IMR-90 (cell line): Measurements from ENCODE around the gene UBASH3B. TPM values are rescaled to one million over a fixed set of nuclear protein-coding genes. Genes with fewer than 3 reads are reported as not detected.

Experiments
- ATAC-seq: fragments of 200-7000 bp; cut with Tn5 transposase; 2 replicates; pipeline ENCODE4 v1.9.1; 2020; ENCODE audit warnings: low read depth, mild to moderate bottlenecking, moderate library complexity
- BruUV-seq: library from RNA; stranded (reverse); fragments of 400-500 nt; replicated peaks from 2 replicates; lab custom pipeline; 2021; lab: Mats Ljungman, UMichigan
- CTCF ChIA-PET: fragments of 300-600 bp; formaldehyde crosslinking; extraction: SDS; loops from one replicate; lab custom pipeline; 2021; ENCODE audit warnings: antibody characterized with exemption; lab: Yijun Ruan, JAX
- POLR2A ChIA-PET: fragments of 300-600 bp; sonication (Branson Sonifier 250); formaldehyde crosslinking; loops from one replicate; lab custom pipeline; 2022; ENCODE audit warnings: antibody characterized with exemption; ENCODE audit not compliant: unreplicated experiment; lab: Charles Lee
- DNase-seq: peaks from one replicate; pipeline ENCODE4 v3.0.0; 2013
- H2AFZ ChIP-seq: replicated peaks from 2 replicates; pipeline ENCODE3; 2013; ENCODE audit warnings: low read length, mild to moderate bottlenecking; ENCODE audit not compliant: poor library complexity
- H2AK5ac ChIP-seq: 2 replicates; pipeline ENCODE4 v1.6.1; 2013; ENCODE audit warnings: low read depth, low read length, inconsistent platforms
- H2AK9ac ChIP-seq: replicated peaks from 2 replicates; pipeline ENCODE3; 2013; ENCODE audit warnings: mild to moderate bottlenecking, low read depth, low read length, moderate library complexity; ENCODE audit not compliant: poor library complexity
- H2BK120ac ChIP-seq: 2 replicates; pipeline ENCODE4 v1.6.1; 2013; ENCODE audit warnings: low read depth, low read length, inconsistent platforms
- H2BK15ac ChIP-seq: 3 replicates; pipeline ENCODE4 v1.6.1; 2013; ENCODE audit warnings: low read depth, low read length, inconsistent platforms
- H2BK20ac ChIP-seq: 2 replicates; pipeline ENCODE4 v1.6.1; 2013; ENCODE audit warnings: low read depth, mild to moderate bottlenecking, inconsistent platforms, low read length, moderate library complexity
- H2BK5ac ChIP-seq: 2 replicates; pipeline ENCODE4 v1.6.1; 2013; ENCODE audit warnings: mild to moderate bottlenecking, low read depth, low read length, inconsistent platforms; ENCODE audit not compliant: poor library complexity, severe bottlenecking
- H3K14ac ChIP-seq: replicated peaks from 2 replicates; pipeline ENCODE4 v1.6.1; 2013; ENCODE audit warnings: low read depth, low read length, inconsistent platforms
- H3K18ac ChIP-seq: 2 replicates; pipeline ENCODE4 v1.6.1; 2013; ENCODE audit warnings: low read depth, low read length, control low read depth
- H3K23ac ChIP-seq: 2 replicates; pipeline ENCODE4 v1.6.1; 2013; ENCODE audit warnings: low read depth, low read length, inconsistent platforms
- H3K27ac ChIP-seq: 2 replicates; pipeline ENCODE4 v1.5.1; 2013; ENCODE audit warnings: mild to moderate bottlenecking, control low read depth, low read length; ENCODE audit not compliant: insufficient read depth
- H3K27me3 ChIP-seq: 2 replicates; pipeline ENCODE4 v1.6.1; 2013; ENCODE audit warnings: low read length; ENCODE audit not compliant: control insufficient read depth, insufficient read depth
- H3K36me3 ChIP-seq: 2 replicates; pipeline ENCODE4 v1.6.1; 2013; ENCODE audit warnings: low read length, mixed read lengths; ENCODE audit not compliant: control insufficient read depth, insufficient read depth
- H3K4ac ChIP-seq: 2 replicates; pipeline ENCODE4 v1.6.1; 2013; ENCODE audit warnings: low read depth, low read length, inconsistent platforms
- H3K4me1 ChIP-seq: 2 replicates; pipeline ENCODE4 v1.6.1; 2013; ENCODE audit warnings: low read length, mixed read lengths; ENCODE audit not compliant: control insufficient read depth, insufficient read depth
- H3K4me2 ChIP-seq: 2 replicates; pipeline ENCODE4 v1.6.1; 2013; ENCODE audit warnings: low read depth, mild to moderate bottlenecking, control low read depth, low read length, moderate library complexity
- H3K4me3 ChIP-seq: 2 replicates; pipeline ENCODE4 v1.5.1; 2013; ENCODE audit warnings: low read depth, mild to moderate bottlenecking, control low read depth, low read length, moderate library complexity; ENCODE audit not compliant: insufficient read depth
- H3K56ac ChIP-seq: 2 replicates; pipeline ENCODE4 v1.6.1; 2013; ENCODE audit warnings: low read length, inconsistent platforms; ENCODE audit not compliant: insufficient read depth; ENCODE audit errors: extremely low read depth
- H3K79me1 ChIP-seq, 2 experiments: 2 replicates each; pipeline ENCODE4 v1.6.1; 2013; ENCODE audit warnings: low read length in 2 of 2, inconsistent platforms in 1 of 2, low read depth in 1 of 2
- H3K9ac ChIP-seq: 2 replicates; pipeline ENCODE4 v1.6.1; 2013; ENCODE audit warnings: low read depth, low read length, control low read depth
- H3K9me1 ChIP-seq: 2 replicates; pipeline ENCODE4 v1.6.1; 2013; ENCODE audit warnings: low read length, inconsistent platforms; ENCODE audit not compliant: insufficient read depth
- H3K9me3 ChIP-seq: 2 replicates; pipeline ENCODE4 v1.6.1; 2013; ENCODE audit warnings: low read length; ENCODE audit not compliant: control insufficient read depth, insufficient read depth
- H4K20me1 ChIP-seq: 2 replicates; pipeline ENCODE4 v1.6.1; 2013; ENCODE audit warnings: low read length, inconsistent platforms; ENCODE audit not compliant: insufficient read depth
- H4K5ac ChIP-seq: 2 replicates; pipeline ENCODE4 v1.6.1; 2013; ENCODE audit warnings: mild to moderate bottlenecking, low read depth, low read length, control low read depth
- H4K8ac ChIP-seq, 2 experiments: 2 replicates each; pipeline ENCODE4 v1.6.1; 2013; ENCODE audit warnings: low read depth in 2 of 2, low read length in 2 of 2, control low read depth in 1 of 2, inconsistent platforms in 1 of 2
- H4K91ac ChIP-seq: 2 replicates; pipeline ENCODE4 v1.6.1; 2013; ENCODE audit warnings: low read depth, low read length, inconsistent platforms; ENCODE audit not compliant: insufficient read depth
- BHLHE40 ChIP-seq: fragments of 150-350 bp; IDR thresholded peaks from 2 replicates; pipeline ENCODE4 v1.6.1; 2016; ENCODE audit warnings: mild to moderate bottlenecking, low read depth, low read length
- CEBPB ChIP-seq: IDR thresholded peaks from 2 replicates; pipeline ENCODE4 v1.6.1; 2012; ENCODE audit warnings: low read depth, low read length, improper control_type of control experiment
- CHD1 ChIP-seq: IDR thresholded peaks from 2 replicates; pipeline ENCODE4 v1.6.1; 2012; ENCODE audit warnings: low read depth, low read length, improper control_type of control experiment
- FOS ChIP-seq: fragments of 150-350 bp; IDR thresholded peaks from 2 replicates; pipeline ENCODE4 v1.6.1; 2016; ENCODE audit warnings: low read depth, low read length
- MAFK ChIP-seq: IDR thresholded peaks from 2 replicates; pipeline ENCODE4 v1.6.1; 2012; ENCODE audit warnings: low read depth, low read length, improper control_type of control experiment
- MAZ ChIP-seq: IDR thresholded peaks from 2 replicates; pipeline ENCODE4 v1.6.1; 2012; ENCODE audit warnings: low read depth, mild to moderate bottlenecking, low read length, improper control_type of control experiment, moderate library complexity, borderline replicate concordance
- MXI1 ChIP-seq: IDR thresholded peaks from 2 replicates; pipeline ENCODE4 v1.6.1; 2012; ENCODE audit warnings: low read depth, mild to moderate bottlenecking, low read length, moderate library complexity, borderline replicate concordance
- NFE2L2 ChIP-seq: fragments of 150-350 bp; IDR thresholded peaks from 2 replicates; pipeline ENCODE4 v1.6.1; 2016; ENCODE audit warnings: low read depth, mild to moderate bottlenecking, low read length
- POLR2A ChIP-seq: IDR thresholded peaks from 2 replicates; pipeline ENCODE4 v1.6.1; 2012; ENCODE audit warnings: mild to moderate bottlenecking, low read depth, low read length
- RAD21 ChIP-seq: IDR thresholded peaks from 2 replicates; pipeline ENCODE4 v1.6.1; 2012; ENCODE audit warnings: low read length, improper control_type of control experiment
- RCOR1 ChIP-seq: IDR thresholded peaks from 2 replicates; pipeline ENCODE4 v1.6.1; 2012; ENCODE audit warnings: mild to moderate bottlenecking, low read length, improper control_type of control experiment; ENCODE audit not compliant: insufficient replicate concordance
- RFX5 ChIP-seq: IDR thresholded peaks from 2 replicates; pipeline ENCODE4 v1.8.0; 2012; ENCODE audit warnings: low read depth, mild to moderate bottlenecking, low read length, moderate library complexity
- SMC3 ChIP-seq: fragments of 150-350 bp; IDR thresholded peaks from 2 replicates; pipeline ENCODE4 v1.6.1; 2016; ENCODE audit warnings: low read depth, mild to moderate bottlenecking, antibody characterized with exemption, low read length, moderate library complexity
- WGBS, 2 experiments: methylation state at CpG; one replicate each; pipeline versions ENCODE4 v1.1.5 to v1.1.7; 2013; ENCODE audit warnings: missing lambda C conversion rate in 2 of 2; ENCODE audit not compliant: insufficient read length in 1 of 2; ENCODE audit errors: extremely low coverage in 2 of 2; 5-methylcytosine and 5-hydroxymethylcytosine counted together
- dilution Hi-C: fragments of 300-500 bp; cut with HindIII; formaldehyde crosslinking; loops from one replicate; pipeline ENCODE4 v1.14.3; 2018; ENCODE audit warnings: low sequenced_read_pairs; ENCODE audit not compliant: unreplicated experiment
- in situ Hi-C: fragments of 300-500 bp; cut with MboI; formaldehyde crosslinking; loops from 3 replicates; pipeline ENCODE4 v1.14.3; 2019; ENCODE audit warnings: low sequenced_read_pairs, inconsistent platforms, mixed read lengths
- intact Hi-C: fragments of 100-400 bp; cut with micrococcal nuclease; formaldehyde crosslinking; loops from 2 replicates; pipeline ENCODE4 v1.10.0; 2022
- polyA plus RNA-seq, 3 experiments: library from polyadenylated mRNA; depleted of rRNA; stranded (reverse); fragments of >200 nt; gene quantifications; 2 replicates each; pipeline ENCODE4 v1.2.3, GENCODE V29; 2012; ENCODE audit warnings: low replicate concordance in 1 of 3
- total RNA-seq: library from RNA; depleted of rRNA; stranded (reverse); fragments of >200 nt; gene quantifications from 2 replicates; pipeline ENCODE4 v1.2.3, GENCODE V29; 2012
- TF ChIP-seq, protein P1 (sequence below): conservative IDR thresholded peaks from 2 replicates; pipeline ENCODE4 v1.5.1; 2012; ENCODE audit warnings: mild to moderate bottlenecking, low read depth, low read length, improper control_type of control experiment
- TF ChIP-seq, protein P2 (sequence below): fragments of 150-350 bp; IDR thresholded peaks from 2 replicates; pipeline ENCODE4 v1.6.1; 2016; ENCODE audit warnings: low read depth, mild to moderate bottlenecking, low read length, moderate library complexity, borderline replicate concordance
- TF ChIP-seq, protein P3 (sequence below): fragments of 150-350 bp; IDR thresholded peaks from 2 replicates; pipeline ENCODE4 v1.6.1; 2017; ENCODE audit warnings: mild to moderate bottlenecking, antibody characterized with exemption, low read length, low read depth

The UBASH3B gene
- total and polyA plus RNA-seq, 2 of the 4 experiments (the other 2 are of a cell fraction) = 27.2 to 48.0 TPM

DNA sequence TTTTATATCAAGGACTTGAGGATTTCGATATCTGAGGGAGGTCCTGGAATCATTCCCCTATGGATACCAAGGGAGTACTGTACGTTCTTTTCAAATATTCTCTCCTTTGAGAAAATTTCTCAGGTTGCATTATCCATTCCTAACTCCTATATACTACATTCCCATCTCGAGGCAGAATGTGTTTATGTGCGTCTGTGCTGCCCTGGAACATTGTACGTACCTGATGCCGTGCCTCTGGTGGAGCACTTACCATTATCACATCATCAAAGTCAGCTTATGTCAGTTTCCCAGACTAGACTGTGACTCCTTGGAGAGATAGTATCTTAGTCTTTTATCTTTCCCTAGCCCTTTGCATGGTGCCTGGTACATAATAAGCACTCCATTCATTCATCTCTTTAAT, 21.7 kb downstream of the UBASH3B start:
- dilution Hi-C loops = no loop called here
- POLR2A ChIA-PET = no interaction called here

More for the DNA sequence above, 21.7 kb downstream of the UBASH3B start:
- Histone ChIP-seq H3K27me3 (no peaks in the 10 kb centered on the region), H2BK5ac (no peak overlapping the region), H3K27ac (no peak overlapping the region), H4K20me1 (peaks cover 34% of the 10 kb centered on the region), H3K23ac (no peak overlapping the region), H3K36me3 (no peaks in the 10 kb centered on the region), H3K9ac (no peak overlapping the region), H2AFZ (no peak overlapping the region), H2BK20ac (no peak overlapping the region), H2AK5ac (no peak overlapping the region), H3K79me1 (peaks cover 50 to 78% of the 10 kb centered on the region in 2 experiments), H2BK15ac (no peak overlapping the region), H4K8ac (no peak overlapping the region), H3K4me2 (no peak overlapping the region), H2AK9ac (no peak overlapping the region), H4K5ac (no peak overlapping the region), H3K9me3 (no peaks in the 10 kb centered on the region), H4K91ac (no peak overlapping the region), H3K9me1 (peaks cover 34% of the 10 kb centered on the region), H3K4ac (no peak overlapping the region), H3K4me1 (peaks cover 23% of the 10 kb centered on the region), H2BK120ac (no peak overlapping the region), H3K14ac (no peak overlapping the region), H3K18ac (no peak overlapping the region), H3K4me3 (no peak overlapping the region), H3K56ac (no peak overlapping the region)
- TF ChIP-seq MAZ (no peak), RCOR1 (no peak), MXI1 (no peak), CEBPB (no peak), RAD21 (no peak), NFE2L2 (no peak), CHD1 (no peak), POLR2A (no peak), MAFK (no peak), FOS (no peak), RFX5 (no peak), BHLHE40 (no peak), SMC3 (no peak)
- TF ChIP-seq, protein P1, sequence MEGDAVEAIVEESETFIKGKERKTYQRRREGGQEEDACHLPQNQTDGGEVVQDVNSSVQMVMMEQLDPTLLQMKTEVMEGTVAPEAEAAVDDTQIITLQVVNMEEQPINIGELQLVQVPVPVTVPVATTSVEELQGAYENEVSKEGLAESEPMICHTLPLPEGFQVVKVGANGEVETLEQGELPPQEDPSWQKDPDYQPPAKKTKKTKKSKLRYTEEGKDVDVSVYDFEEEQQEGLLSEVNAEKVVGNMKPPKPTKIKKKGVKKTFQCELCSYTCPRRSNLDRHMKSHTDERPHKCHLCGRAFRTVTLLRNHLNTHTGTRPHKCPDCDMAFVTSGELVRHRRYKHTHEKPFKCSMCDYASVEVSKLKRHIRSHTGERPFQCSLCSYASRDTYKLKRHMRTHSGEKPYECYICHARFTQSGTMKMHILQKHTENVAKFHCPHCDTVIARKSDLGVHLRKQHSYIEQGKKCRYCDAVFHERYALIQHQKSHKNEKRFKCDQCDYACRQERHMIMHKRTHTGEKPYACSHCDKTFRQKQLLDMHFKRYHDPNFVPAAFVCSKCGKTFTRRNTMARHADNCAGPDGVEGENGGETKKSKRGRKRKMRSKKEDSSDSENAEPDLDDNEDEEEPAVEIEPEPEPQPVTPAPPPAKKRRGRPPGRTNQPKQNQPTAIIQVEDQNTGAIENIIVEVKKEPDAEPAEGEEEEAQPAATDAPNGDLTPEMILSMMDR = no peak
- TF ChIP-seq, protein P2, sequence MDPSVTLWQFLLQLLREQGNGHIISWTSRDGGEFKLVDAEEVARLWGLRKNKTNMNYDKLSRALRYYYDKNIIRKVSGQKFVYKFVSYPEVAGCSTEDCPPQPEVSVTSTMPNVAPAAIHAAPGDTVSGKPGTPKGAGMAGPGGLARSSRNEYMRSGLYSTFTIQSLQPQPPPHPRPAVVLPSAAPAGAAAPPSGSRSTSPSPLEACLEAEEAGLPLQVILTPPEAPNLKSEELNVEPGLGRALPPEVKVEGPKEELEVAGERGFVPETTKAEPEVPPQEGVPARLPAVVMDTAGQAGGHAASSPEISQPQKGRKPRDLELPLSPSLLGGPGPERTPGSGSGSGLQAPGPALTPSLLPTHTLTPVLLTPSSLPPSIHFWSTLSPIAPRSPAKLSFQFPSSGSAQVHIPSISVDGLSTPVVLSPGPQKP = no peak
- TF ChIP-seq, protein P3, sequence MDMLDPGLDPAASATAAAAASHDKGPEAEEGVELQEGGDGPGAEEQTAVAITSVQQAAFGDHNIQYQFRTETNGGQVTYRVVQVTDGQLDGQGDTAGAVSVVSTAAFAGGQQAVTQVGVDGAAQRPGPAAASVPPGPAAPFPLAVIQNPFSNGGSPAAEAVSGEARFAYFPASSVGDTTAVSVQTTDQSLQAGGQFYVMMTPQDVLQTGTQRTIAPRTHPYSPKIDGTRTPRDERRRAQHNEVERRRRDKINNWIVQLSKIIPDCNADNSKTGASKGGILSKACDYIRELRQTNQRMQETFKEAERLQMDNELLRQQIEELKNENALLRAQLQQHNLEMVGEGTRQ = no peak
- BruUV-seq = no TSS peak
- DNase-seq = no peak
- intact Hi-C loops (no loop called here), in situ Hi-C loops (loop anchor here (25.0 kb wide), 1 partner anchor 510 kb away; the partner anchor contains the start of gene CLMP)
- 88% methylated on average over 4 of the region's 6 CpGs; no CpG with 5 or more reads in 1 of the 2 experiments for WGBS, 2 experiments
- ATAC-seq = no peak
- CTCF ChIA-PET = no interaction called here
